SK-N-MC (cell line): ENCODE measurements around the gene TERF2IP.

Source experiments
- EZH2 ChIP-seq: fragments of 200-600 bp; sonication (generic); IDR thresholded peaks from one replicate; pipeline ENCODE4 v1.6.1; 2017; ENCODE audit warnings: antibody characterized with exemption
- POLR2AphosphoS5 ChIP-seq: IDR thresholded peaks from 2 replicates; pipeline ENCODE4 v1.6.1; 2012; ENCODE audit warnings: mild to moderate bottlenecking, low read depth, low read length, borderline replicate concordance

DNA sequence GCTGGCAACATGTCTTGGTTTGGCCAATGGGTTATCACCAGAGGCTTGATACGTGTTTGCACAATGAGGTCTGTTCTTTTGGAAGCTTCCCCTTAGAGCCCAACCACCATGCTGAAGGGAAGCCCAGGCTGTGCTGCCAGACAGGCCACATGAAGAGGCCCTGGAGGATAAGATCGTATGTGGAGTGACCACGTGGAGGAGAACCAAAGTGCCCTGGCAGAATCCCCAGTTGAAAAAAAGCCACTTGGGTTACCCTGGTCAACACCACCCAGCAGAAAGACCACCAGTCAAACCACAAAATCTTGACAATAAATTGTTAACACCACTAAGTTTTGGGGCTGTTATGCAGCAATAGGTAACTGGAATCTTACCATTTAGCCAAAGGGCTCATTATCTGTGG lies 17.5 kb upstream of the TERF2IP start:
- TF ChIP-seq EZH2 (no peak), POLR2AphosphoS5 (no peak)
